Fibroblast of villous mesenchyme (primary cell): ENCODE results near the gene TET1. TPM values are rescaled to one million over a fixed set of nuclear protein-coding genes. Genes with fewer than 3 reads are reported as not detected.
"Not testable (repeated sequence)": the region's sequence is repeated elsewhere in the genome, so short reads cannot be mapped to it uniquely, and the experiment has no call there.

ENCODE experiments used
- DNase-seq: peaks from one replicate; pipeline ENCODE4 v3.0.0-alpha.2; 2010; ENCODE audit warnings: low read depth
- H3K4me3 ChIP-seq: 2 replicates; pipeline ENCODE4 v1.5.1; 2011; ENCODE audit warnings: low read depth, mild to moderate bottlenecking, low read length
- total RNA-seq: library from RNA; depleted of rRNA; stranded (reverse); fragments of >200 nt; gene quantifications from 2 replicates; pipeline ENCODE4 v1.2.3, GENCODE V29; 2012
- TF ChIP-seq, protein P1 (sequence below): IDR thresholded peaks from 2 replicates; pipeline ENCODE4 v1.5.1; 2012; ENCODE audit warnings: low read depth, mild to moderate bottlenecking, low read length; ENCODE audit not compliant: insufficient read depth

TET1 gene
- total RNA-seq: 8.4 and 9.5 TPM in 2 replicates

GRCh38 chr10:68560186-68560942 is at the start of gene TET1:
Gene TET1, plus strand, starts transcription at chr10:68560337. Its CDS starts 12,002 bp downstream, at chr10:68572339.
- peak; percentile 82 for DNase-seq
- H3K4me3 ChIP-seq: peak within 1 kb of the TSS; percentile 83
- TF ChIP-seq, protein P1, sequence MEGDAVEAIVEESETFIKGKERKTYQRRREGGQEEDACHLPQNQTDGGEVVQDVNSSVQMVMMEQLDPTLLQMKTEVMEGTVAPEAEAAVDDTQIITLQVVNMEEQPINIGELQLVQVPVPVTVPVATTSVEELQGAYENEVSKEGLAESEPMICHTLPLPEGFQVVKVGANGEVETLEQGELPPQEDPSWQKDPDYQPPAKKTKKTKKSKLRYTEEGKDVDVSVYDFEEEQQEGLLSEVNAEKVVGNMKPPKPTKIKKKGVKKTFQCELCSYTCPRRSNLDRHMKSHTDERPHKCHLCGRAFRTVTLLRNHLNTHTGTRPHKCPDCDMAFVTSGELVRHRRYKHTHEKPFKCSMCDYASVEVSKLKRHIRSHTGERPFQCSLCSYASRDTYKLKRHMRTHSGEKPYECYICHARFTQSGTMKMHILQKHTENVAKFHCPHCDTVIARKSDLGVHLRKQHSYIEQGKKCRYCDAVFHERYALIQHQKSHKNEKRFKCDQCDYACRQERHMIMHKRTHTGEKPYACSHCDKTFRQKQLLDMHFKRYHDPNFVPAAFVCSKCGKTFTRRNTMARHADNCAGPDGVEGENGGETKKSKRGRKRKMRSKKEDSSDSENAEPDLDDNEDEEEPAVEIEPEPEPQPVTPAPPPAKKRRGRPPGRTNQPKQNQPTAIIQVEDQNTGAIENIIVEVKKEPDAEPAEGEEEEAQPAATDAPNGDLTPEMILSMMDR: no peak

DNA sequence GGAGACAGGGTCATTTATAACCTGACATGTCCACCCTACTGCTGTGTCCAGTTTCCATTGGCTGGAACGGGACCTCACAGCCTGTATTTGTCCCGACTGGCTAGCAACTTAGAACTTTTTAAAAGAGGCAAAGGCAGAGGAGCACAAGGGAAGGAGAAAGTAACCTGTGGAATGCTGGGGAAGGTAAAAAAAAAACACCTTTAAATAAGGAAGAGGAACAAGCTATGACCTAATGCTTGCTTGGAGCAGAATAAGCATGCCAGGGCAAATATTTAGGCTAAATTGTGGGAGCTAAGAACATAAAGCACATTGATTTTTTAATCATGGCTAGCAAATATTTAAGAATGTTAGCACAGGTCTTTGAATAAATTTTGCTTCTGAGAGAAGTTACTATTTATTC is 43.9 kb upstream of the TET1 start:
- not testable (repeated sequence) for DNase-seq

GRCh38 chr10:68516766-68517165 is 43.4 kb upstream of the TET1 start:
- DNase-seq: peak; percentile 44
- no peak overlapping the region for H3K4me3 ChIP-seq
- TF ChIP-seq, protein P1: no peak

More for the DNA sequence above, 43.9 kb upstream of the TET1 start:
- H3K4me3 ChIP-seq: not testable (repeated sequence)

DNA sequence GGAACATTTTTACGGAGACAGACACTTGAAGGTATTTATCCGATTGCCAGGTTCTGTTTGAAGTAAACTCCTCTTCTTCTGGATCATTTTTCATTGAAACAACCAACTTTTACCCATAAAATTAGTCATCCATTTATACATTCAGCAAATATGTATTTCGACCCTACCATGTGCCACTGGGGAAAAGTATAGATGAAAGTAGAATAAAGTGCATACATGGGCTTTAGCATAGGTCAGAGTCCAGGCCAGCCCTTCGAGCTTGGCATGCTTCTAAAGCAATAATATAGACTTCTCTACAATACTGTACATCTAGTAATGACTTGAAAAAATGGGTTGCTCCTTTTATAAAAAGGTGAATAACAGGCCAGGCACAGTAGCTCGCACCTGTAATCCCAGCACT is 42.9 kb upstream of the TET1 start:
- TF ChIP-seq, protein P1: no peak
- no peak overlapping the region for H3K4me3 ChIP-seq
- DNase-seq: no peak

- not testable (repeated sequence) for DNase-seq, H3K4me3 ChIP-seq
Measured at GRCh38 chr10:68518609-68519008, 41.5 kb upstream of the TET1 start.

DNA sequence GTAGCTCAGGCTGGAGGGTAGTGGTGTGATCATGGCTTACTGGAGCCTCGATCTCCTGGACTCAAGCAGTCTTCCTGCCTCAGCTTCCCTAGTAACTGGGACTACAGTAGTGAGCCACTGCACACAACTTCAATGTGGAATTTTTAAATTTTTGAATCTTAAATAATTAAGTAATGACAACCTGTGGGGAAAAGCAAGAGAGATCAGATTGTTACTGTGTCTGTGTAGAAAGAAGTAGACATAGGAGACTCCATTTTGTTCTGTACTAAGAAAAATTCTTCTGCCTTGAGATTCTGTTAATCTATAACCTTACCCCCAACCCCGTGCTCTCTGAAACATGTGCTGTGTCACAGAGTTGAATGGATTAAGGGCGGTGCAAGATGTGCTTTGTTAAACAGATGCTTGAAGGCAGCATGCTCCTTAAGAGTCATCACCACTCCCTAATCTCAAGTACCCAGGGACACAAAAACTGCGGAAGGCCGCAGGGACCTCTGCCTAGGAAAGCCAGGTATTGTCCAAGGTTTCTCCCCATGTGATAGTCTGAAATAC is 34.6 kb upstream of the TET1 start:
- H3K4me3 ChIP-seq, DNase-seq: not testable (repeated sequence)

- no peak for DNase-seq
- TF ChIP-seq, protein P1: no peak
- peak overlapping the region; percentile 92 for H3K4me3 ChIP-seq
Measured at GRCh38 chr10:68526634-68527307, 33.4 kb upstream of the TET1 start.

GRCh38 chr10:68536973-68537372 is 23.2 kb upstream of the TET1 start:
- no peak overlapping the region for H3K4me3 ChIP-seq
- DNase-seq: no peak
- TF ChIP-seq, protein P1: no peak
